Measurements from ENCODE around the gene GOPC. TPM values are rescaled to one million over a fixed set of nuclear protein-coding genes. Genes with fewer than 3 reads are reported as not detected.

GOPC gene
- total RNA-seq, 1 donor from 2014 or later = 27.3 TPM

- no peak for DNase-seq (ENCODE audit: extremely low read depth, low read depth, low spot score)
Observed at GRCh38 chr6:117597755-117598154, 4.6 kb downstream of the GOPC start.

DNA sequence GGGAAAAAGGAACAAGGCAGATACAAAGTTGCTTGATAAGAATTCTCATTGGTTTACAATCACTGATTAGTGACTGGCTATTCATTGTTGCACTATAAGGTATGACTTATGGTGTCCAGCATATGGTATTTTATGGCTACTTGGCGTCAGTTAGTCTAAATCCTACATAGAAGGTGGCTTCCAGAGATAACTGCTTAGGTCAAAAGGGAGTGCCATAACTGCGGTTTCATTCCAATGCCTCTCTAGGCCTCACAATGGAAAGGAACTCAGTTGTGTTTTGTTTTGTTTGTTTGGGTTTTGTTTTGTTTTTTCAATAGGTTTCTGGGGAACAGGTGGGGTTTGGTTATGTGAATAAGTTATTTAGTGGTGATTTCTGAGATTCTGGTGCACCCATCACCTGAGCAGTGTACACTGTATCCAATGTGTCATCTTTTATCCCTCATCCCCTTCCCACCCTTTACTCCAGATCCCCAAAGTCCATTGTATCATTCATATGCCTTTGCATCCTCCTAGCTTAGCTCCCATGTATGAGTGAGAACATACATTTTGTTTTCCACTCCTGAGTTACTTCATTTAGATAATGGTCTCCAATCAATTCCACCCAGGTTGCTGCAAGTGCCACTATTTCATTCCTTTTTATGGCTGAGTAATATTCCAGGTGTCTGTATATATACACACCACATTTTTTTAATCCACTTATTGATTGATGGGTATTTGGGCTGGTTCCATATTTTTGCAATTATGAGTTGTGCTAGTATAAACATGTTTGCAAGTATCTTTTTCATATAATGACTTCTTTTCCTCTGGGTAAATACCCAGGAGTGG, 7.0 kb downstream of the GOPC start:
- no peak for DNase-seq (ENCODE audit: extremely low read depth, low read depth, low spot score)

DNA sequence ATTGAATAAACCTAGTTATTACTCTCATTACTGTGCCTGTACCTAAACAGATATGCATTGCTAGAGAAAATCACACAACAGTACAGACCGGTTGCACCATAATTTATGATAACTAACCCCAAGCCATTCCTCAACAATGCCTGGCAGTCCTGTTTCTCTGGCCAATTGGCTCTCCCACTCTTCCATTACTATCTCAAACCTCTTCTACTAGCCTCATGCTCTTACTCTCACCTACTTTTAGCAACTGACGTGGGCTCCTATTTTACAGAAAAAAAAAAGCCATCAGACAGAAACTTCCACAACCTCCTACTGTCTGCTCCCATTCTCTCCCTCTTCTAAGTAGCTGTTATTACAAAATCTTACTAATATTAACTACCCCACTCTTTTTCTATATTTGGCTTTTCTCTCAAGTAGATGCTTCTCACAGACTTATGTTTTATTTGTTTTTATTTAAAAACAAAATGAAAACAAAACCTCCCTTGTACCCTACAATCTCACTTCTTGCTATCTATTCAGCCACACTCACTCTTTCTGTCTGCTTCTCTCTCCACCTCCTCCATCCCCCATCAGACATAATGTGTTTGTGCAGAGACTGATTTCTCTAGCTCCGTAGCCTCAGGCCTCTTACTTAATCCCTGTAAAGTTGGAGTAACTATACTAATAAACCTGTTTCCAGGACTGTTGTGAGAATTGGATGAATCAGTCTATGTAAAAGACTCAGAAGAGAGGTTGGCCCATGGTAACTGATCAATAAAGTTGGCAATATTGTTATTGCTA, 9.1 kb downstream of the GOPC start:
- no peak for DNase-seq (ENCODE audit: extremely low read depth, low read depth, low spot score)

GRCh38 chr6:117591405-117591804, 10.9 kb downstream of the GOPC start:
- DNase-seq (ENCODE audit: extremely low read depth, low read depth, low spot score) = no peak

DNA sequence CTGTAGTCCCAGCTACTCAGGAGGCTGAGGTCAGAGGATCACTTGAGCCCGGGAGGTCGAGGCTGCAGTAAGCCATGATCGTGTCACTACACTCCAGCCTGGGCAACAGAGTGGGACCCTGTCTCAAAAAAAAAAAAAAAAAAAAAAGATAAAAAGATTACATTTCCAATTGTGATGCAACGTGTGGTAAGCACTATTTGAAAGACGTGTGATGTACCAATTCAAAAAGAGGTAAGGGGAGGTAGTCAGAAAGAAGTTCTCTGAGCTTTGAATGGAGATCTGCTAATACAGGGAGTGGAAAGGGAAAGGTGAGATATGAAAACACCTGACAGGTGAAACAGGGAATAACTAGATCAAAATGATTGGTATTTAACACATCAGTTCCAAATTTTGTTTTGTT, 11.9 kb downstream of the GOPC start:
- no peak for DNase-seq (ENCODE audit: extremely low read depth, low read depth, low spot score)

DNA sequence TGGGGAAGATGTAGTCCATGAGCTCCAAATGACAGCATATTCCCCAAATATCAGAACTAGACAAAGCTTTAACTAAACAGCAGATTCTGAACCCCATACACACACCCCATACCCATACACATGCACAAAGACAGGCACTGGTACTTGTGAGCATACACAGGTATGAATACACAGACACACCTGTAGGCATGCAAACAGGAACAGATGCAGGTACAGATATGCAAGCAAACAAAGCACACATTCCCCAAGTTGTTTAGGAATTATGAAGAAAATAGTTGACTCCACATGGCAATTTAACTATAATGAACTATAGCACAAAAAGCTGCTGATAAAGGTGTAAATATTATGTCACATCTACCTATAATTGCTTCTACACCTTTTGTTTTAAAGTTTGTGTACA, 16.7 kb downstream of the GOPC start:
- DNase-seq (ENCODE audit: extremely low read depth, low read depth, low spot score) = no peak

GRCh38 chr6:117574198-117574597, 28.1 kb downstream of the GOPC start:
- DNase-seq (ENCODE audit: extremely low read depth, low read depth, low spot score) = no peak

DNA sequence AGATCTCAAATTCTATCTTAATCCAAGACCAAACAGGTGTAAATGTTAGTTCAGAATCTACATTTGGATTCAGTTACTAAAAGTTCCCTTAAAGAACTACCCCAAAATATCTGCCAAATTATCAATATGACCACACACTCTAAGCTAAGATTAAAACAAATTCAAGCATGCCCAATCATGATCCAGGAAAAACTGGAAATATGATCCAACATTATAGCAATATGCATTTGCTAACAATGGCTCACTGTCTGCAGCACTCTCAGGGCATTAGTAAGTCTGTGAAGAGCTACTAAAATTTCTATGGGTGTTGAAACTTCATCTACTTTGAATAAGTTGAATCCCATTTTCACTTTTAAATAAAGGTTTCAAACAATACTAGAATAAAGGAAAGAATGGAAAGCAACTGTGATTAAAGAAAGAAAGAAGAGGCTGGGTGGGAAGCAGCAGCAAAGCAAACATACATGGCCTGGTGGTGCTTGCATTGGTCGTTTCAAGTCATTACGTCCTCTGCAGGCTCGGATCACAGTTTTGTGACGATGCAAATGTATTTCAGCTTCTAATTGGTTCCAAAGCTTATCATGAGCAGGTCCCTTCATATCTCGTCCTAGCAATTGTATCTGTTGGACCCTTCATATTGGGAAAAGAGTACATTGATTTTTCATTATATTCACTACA, 29.2 kb downstream of the GOPC start:
- DNase-seq (ENCODE audit: extremely low read depth, low read depth, low spot score) = no peak

DNA sequence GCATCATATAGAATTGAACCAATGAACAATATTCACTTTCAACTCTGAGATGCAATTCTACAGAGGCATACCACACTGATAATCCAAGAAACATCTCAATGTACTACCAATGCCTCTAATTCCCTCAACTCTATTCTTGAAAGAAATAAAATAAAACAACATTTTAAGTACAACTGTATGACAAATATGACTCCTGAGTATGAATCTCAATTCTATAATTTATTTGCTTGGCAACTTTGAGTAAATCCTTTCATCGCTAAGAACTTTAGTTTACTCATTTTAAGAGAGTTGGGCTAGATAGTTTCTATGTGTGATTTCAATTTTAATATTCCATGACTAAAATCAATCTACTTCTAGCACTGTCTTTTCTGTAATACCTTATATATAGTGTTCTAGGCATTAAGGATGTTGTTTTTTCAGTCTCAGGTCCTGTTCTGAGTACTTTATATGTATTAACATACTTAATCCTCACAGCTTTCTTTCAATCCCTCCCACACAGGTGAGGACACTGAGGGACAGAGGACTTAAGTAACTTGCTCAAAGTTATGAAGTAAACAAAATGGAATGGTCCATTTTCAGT, 33.4 kb downstream of the GOPC start:
- no peak for DNase-seq (ENCODE audit: extremely low read depth, low read depth, low spot score)

GRCh38 chr6:117568247-117568646, 34.1 kb downstream of the GOPC start:
- no peak for DNase-seq (ENCODE audit: extremely low read depth, low read depth, low spot score)

GRCh38 chr6:117564681-117565080, 37.6 kb downstream of the GOPC start:
- no peak for DNase-seq (ENCODE audit: extremely low read depth, low read depth, low spot score)

- DNase-seq (ENCODE audit: extremely low read depth, low read depth, low spot score) = no peak
Observed at GRCh38 chr6:117561128-117561527, 41.2 kb downstream of the GOPC start.

DNA sequence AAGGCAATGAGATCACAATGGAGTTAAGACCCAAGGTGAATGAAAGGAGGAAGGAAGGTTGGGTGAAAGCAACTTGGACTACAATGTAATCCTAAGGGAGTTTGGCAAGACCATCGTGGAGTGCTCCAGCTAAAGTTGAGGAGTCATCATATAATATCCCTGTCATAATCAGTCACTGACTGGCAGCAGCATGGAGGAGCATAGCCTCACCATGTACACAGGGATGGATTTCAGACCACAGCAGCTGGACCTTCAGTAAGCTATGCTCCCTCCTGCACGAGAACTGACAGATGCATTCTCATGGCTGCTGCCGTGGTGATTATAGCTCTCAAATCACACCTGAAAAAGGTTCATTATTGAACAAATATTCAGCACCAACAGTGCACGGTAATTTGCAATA, 43.0 kb downstream of the GOPC start:
- no peak for DNase-seq (ENCODE audit: extremely low read depth, low read depth, low spot score)

GRCh38 chr6:117558818-117559217, 43.5 kb downstream of the GOPC start:
- no peak for DNase-seq (ENCODE audit: extremely low read depth, low read depth, low spot score)

- no peak for DNase-seq (ENCODE audit: extremely low read depth, low read depth, low spot score)
Observed at GRCh38 chr6:117557951-117558350, 44.4 kb downstream of the GOPC start.

DNA sequence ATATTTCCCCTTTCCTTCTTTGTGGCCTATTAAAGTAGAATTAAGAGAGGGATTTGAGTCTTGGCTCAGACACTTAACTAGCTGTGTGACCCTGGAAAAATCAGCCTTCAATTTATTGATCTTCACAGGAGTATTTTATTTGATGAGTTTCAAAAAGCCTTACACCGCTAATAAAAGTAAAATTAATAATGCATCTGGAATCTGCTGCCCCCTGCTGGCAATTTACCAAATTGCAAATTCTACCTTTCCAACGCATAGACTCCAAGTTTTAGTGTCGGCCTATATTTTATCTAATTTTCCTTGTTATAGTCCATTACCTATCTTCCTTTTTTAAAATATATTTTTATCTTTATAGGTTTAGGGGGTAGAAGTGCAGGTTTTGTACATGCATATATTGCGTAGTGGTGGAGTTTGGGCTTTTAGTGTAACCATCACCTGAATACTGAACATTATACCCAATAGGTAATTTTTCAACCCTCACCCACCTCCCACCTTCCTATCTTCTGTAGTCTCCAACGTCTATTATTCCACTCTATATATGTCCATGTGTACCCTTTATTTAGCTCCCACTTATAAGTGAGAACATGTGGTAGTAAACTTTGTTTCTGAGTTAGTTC, 46.3 kb downstream of the GOPC start:
- DNase-seq (ENCODE audit: extremely low read depth, low read depth, low spot score) = peak; percentile 37

DNA sequence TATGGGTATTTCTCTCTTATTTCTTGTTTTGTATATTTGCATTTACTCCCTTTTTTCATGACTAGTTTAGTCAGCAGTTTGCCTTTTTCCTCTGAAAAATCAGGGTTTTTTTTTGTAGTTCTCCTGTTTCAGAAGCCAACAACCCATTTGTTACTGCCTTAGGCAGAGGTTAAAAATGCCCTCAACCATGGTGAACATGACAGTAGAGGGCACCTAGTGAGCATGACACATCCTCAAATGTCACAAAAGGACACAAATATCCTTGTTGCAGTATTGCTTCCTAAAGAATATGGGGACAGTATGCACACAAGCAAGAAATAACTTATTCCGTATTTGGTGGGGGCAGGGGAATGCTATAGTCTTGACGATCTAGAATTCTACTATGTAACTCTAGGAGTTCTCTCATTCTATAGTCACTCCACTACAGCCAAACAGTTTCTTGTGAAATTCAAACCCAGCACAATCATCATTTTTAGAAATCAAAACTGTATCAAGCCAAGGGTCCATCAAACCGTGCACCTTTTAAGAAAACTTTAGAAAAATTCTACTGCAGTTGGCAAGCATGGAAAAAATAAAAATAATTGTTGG, 47.0 kb downstream of the GOPC start:
- no peak for DNase-seq (ENCODE audit: extremely low read depth, low read depth, low spot score)

GRCh38 chr6:117553142-117553541, 49.2 kb downstream of the GOPC start:
- DNase-seq (ENCODE audit: extremely low read depth, low read depth, low spot score) = no peak

DNA sequence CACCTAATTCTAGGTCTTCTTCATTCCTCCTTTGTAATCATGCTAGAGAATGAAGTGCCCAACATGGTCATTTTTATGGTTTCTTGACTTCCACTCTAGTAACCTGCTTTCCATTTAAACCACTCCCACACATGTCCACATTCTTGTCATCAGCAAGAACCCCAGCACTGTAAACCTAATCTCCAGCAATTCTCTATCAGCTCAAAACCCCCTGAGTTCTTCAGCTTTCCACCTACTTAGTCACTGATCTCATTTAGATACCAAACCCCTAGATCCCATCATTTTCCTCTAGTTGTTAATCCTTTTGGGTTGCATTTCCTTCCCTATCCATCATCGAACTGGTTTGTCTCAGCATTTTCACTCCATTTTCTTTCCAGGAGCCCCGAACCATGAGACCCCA, 49.7 kb downstream of the GOPC start:
- DNase-seq (ENCODE audit: extremely low read depth, low read depth, low spot score) = no peak

DNA sequence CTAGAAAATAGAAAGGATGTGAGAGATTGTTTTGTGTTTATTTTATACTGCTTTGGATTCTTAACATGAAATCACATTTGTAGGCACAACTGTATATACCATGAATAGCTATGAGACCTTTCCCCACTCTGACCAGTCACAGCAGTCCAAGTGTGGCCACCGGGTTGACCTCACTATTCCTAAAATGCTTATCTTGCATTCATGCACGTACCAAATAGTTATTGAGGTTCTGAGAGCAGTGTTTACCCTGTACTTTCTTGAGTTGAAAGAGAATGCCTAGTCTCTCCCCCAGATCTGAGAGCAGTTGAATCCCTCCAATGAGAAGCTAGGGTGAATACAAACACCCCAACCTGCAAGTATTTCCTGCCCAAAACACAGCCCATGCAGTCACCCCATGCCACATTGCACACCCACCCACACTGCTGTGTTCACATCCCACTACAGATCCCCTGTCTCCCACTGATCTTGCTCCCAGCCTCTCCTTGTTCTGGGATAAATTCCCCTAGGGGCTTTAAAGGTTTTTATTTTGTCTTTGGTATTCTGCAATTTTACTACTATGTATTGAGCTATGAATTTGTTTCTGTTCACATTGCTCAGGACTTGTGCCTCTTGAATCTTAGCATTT, 51.6 kb downstream of the GOPC start:
- no peak for DNase-seq (ENCODE audit: extremely low read depth, low read depth, low spot score)

Measured in glomerular endothelial cell (primary cell).